Endothelial cell of umbilical vein (primary cell): ENCODE data around the gene TIA1. TPM values are rescaled to one million over a fixed set of nuclear protein-coding genes. Genes with fewer than 3 reads are reported as not detected.
"Not testable (repeated sequence)": the region's sequence is repeated elsewhere in the genome, so short reads cannot be mapped to it uniquely, and the experiment has no call there.

ENCODE experiments used
- BruUV-seq: library from RNA; stranded (reverse); fragments of 400-500 nt; replicated peaks from 2 replicates; lab custom pipeline; 2021; lab: Mats Ljungman, UMichigan
- CTCF ChIA-PET: fragments of 300-600, 350-600 bp; sonication (Branson Sonifier 250); formaldehyde crosslinking; loops from one replicate; lab custom pipeline; 2021; ENCODE audit warnings: antibody characterized with exemption, inconsistent platforms; lab: Charles Lee
- POLR2A ChIA-PET: fragments of 300-600, 350-600 bp; sonication (Branson Sonifier 250); formaldehyde crosslinking; loops from one replicate; lab custom pipeline; 2021; ENCODE audit warnings: antibody characterized with exemption, inconsistent platforms; lab: Charles Lee
- DNase-seq: peaks from one replicate; pipeline ENCODE4 v3.0.0-alpha.2; 2011; ENCODE audit warnings: low read depth, low spot score
- FAIRE-seq: peaks from 2 replicates; lab custom pipeline; 2011; peaks lifted over from hg19 to GRCh38; lab: Jason Lieb, UNC
- H2AFZ ChIP-seq: 2 replicates; pipeline ENCODE4 v1.6.0; 2012; ENCODE audit warnings: low read depth, low read length, control low read depth, inconsistent platforms
- H3K27ac ChIP-seq: 2 replicates; pipeline ENCODE4 v1.5.1; 2011; ENCODE audit warnings: low read depth, mild to moderate bottlenecking, control low read depth, low read length, moderate library complexity; ENCODE audit not compliant: insufficient read depth
- H3K27me3 ChIP-seq, 2 experiments: 2 replicates each; pipeline versions ENCODE4 v1.6.0 to v1.6.1; 2011; ENCODE audit warnings: low read length in 2 of 2, mixed read lengths in 1 of 2; ENCODE audit not compliant: control insufficient read depth in 2 of 2, insufficient read depth in 2 of 2
- H3K36me3 ChIP-seq, 2 experiments: 2 replicates in 1 of 2; 3 replicates in 1 of 2; pipeline ENCODE4 v1.5.1; 2011; ENCODE audit warnings: low read length in 2 of 2, mild to moderate bottlenecking in 1 of 2, moderate library complexity in 1 of 2; ENCODE audit not compliant: control insufficient read depth in 2 of 2, insufficient read depth in 2 of 2; ENCODE audit errors: extremely low read depth in 1 of 2
- H3K4me1 ChIP-seq: 3 replicates; pipeline ENCODE4 v1.5.1; 2011; ENCODE audit warnings: mild to moderate bottlenecking, low read length; ENCODE audit not compliant: control insufficient read depth, insufficient read depth; ENCODE audit errors: extremely low read depth
- H3K4me2 ChIP-seq: 2 replicates; pipeline ENCODE4 v1.6.1; 2011; ENCODE audit warnings: low read length, control low read depth, mixed read lengths; ENCODE audit not compliant: insufficient read depth
- H3K4me3 ChIP-seq, 3 experiments: fragments of 200-600 bp in 1 of 3; sonication (generic), shearing (Covaris generic) in 1 of 3; replicated peaks in 1 of 3; 2 replicates each; pipeline ENCODE4 v1.5.1; 2011 to 2016; ENCODE audit warnings: control low read depth in 3 of 3, low read length in 3 of 3, mild to moderate bottlenecking in 2 of 3, inconsistent platforms in 1 of 3, low read depth in 1 of 3, moderate library complexity in 1 of 3; ENCODE audit not compliant: insufficient read depth in 1 of 3
- H3K79me2 ChIP-seq: 2 replicates; pipeline ENCODE4 v1.6.0; 2012; ENCODE audit warnings: low read length, inconsistent platforms; ENCODE audit not compliant: control insufficient read depth, insufficient read depth
- H3K9ac ChIP-seq: replicated peaks from 2 replicates; pipeline ENCODE3; 2011; ENCODE audit warnings: low read length, control low read depth; ENCODE audit not compliant: insufficient read depth; ENCODE audit errors: extremely low read depth
- H3K9me1 ChIP-seq: replicated peaks from 3 replicates; pipeline ENCODE4 v1.6.0; 2011; ENCODE audit warnings: mild to moderate bottlenecking, low read length; ENCODE audit not compliant: control insufficient read depth, insufficient read depth; ENCODE audit errors: extremely low read depth
- H3K9me3 ChIP-seq: replicated peaks from 2 replicates; pipeline ENCODE4 v1.5.1; 2012; ENCODE audit warnings: low read length, inconsistent platforms; ENCODE audit not compliant: control insufficient read depth, insufficient read depth
- H4K20me1 ChIP-seq: replicated peaks from 2 replicates; pipeline ENCODE3; 2011; ENCODE audit warnings: mild to moderate bottlenecking, low read length; ENCODE audit not compliant: control insufficient read depth, insufficient read depth; ENCODE audit errors: extremely low read depth
- dilution Hi-C: fragments of 300-500 bp; cut with MboI; formaldehyde crosslinking; loops from one replicate; pipeline ENCODE4 v1.15.0; 2019; ENCODE audit warnings: low sequenced_read_pairs; ENCODE audit not compliant: extremely low pct_ligation_motif_present
- intact Hi-C: fragments of 100-400 bp; cut with micrococcal nuclease; formaldehyde crosslinking; loops from one replicate; pipeline ENCODE4 v1.10.0; 2022
- polyA plus RNA-seq, 4 experiments: library from polyadenylated mRNA; depleted of rRNA in 3 of 4; stranded (reverse) in 3 of 4; unstranded in 1 of 4; fragments of >200 nt; gene quantifications; 2 replicates each; pipeline versions ENCODE4 v1.2.1 to v1.2.3, GENCODE V29; 2011 to 2012; ENCODE audit warnings: missing spikeins in 1 of 4
- total RNA-seq: library from RNA; stranded (reverse); gene quantifications from 2 replicates; pipeline ENCODE4 v1.2.3, GENCODE V29; 2021

The TIA1 gene
- total and polyA plus RNA-seq, 2 donors (not counting 3 experiments of a cell fraction or from before 2014, with no cell fraction given), result 60.2 to 163 TPM

DNA sequence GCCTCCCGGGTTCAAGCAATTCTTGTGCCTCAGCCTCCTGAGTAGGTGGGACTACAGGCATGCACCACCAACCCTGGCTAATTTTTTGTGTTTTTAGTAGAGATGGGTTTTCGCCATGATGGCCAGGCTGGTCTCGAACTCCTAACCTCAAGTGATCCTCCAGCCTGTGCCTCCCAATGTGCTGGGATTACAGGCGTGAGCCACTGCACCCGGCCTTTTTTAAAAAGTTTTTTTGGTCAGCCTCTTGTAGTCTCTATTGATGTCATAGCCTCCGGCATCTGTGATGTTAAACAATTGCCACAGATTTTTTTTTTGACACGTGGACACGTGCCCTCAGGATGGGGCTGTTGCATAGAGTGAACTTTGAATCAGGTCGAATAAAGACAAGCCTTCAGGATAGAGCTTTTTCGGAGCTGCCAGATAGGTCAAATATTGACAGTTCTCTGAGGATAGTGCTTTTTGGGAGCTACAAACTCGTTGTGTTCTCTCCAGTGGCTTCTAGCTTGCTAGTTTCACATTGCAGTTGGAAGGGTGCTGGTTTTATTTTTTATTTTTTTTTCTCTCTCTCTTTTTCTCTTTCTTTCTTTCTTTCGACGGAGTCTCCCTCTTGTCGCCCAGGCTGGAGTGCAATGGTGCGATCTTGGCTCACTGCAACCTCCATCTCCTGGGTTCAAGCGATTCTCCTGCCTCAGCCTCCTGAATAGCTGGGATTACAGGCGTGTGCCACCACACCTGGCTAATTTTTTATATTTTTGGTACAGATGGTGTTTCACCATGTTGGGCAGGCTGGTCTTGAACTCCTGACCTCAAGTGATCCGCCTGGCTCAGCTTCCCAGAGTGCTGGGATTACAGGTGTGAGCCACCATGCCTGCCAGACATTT is 21.2 kb upstream of the TIA1 start:
- FAIRE-seq, H4K20me1 ChIP-seq, H3K9me1 ChIP-seq, BruUV-seq, CTCF ChIA-PET, DNase-seq, intact Hi-C loops, H2AFZ ChIP-seq, H3K9ac ChIP-seq, H3K4me3 ChIP-seq, H3K79me2 ChIP-seq, H3K4me2 ChIP-seq, H3K36me3 ChIP-seq, H3K9me3 ChIP-seq, H3K27me3 ChIP-seq, dilution Hi-C loops, H3K4me1 ChIP-seq, H3K27ac ChIP-seq: not testable (repeated sequence)
- POLR2A ChIA-PET, result interaction anchor here (1.5 kb wide), 1 partner anchor 24 kb away, joined by 4 read pairs; the partner anchor contains the start of gene SNRPG

DNA sequence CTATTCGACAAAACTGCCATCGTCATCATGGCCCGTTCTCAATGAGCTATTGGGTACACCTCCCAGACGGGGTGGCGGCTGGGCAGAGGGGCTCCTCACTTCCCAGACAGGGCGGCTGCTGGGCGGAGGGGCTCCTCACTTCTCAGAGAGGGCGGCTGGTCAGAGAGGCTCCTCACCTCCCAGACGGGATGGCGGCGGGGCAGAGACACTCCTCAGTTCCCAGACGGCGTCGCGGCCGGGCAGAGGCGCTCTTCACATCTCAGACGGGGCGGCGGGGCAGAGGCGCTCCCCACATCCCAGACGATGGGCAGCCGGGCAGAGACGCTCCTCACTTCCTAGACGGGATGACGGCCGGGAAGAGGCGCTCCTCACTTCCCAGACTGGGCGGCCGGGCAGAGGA is 18.5 kb upstream of the TIA1 start:
- BruUV-seq, DNase-seq, dilution Hi-C loops: not testable (repeated sequence)

More for the DNA sequence above, 18.5 kb upstream of the TIA1 start:
- CTCF ChIA-PET, H3K36me3 ChIP-seq, H4K20me1 ChIP-seq, H3K9me1 ChIP-seq, intact Hi-C loops, FAIRE-seq, H3K4me3 ChIP-seq, H3K27ac ChIP-seq, H3K79me2 ChIP-seq, H3K9ac ChIP-seq, H3K27me3 ChIP-seq, H3K4me2 ChIP-seq, H3K4me1 ChIP-seq, H3K9me3 ChIP-seq, POLR2A ChIA-PET, H2AFZ ChIP-seq: not testable (repeated sequence)
